H9 (cell line): ENCODE measurements around the gene C12orf56. TPM values are rescaled to one million over a fixed set of nuclear protein-coding genes. Genes with fewer than 3 reads are reported as not detected.

Experiments used
- DNase-seq: peaks from one replicate; pipeline ENCODE4 v3.0.0-alpha.2; 2017
- H2AFZ ChIP-seq: one replicate; pipeline ENCODE4 v1.6.1; 2013; ENCODE audit warnings: mild to moderate bottlenecking, low read length, control low read depth, moderate library complexity
- H2AK5ac ChIP-seq: 2 replicates; pipeline ENCODE4 v1.6.1; 2013; ENCODE audit warnings: low read length, control low read depth, mixed read lengths; ENCODE audit not compliant: insufficient read length
- H2BK120ac ChIP-seq: one replicate; pipeline ENCODE4 v1.6.1; 2013; ENCODE audit warnings: low read depth, mild to moderate bottlenecking, low read length, control low read depth, inconsistent platforms; ENCODE audit not compliant: poor library complexity, severe bottlenecking
- H2BK12ac ChIP-seq: 2 replicates; pipeline ENCODE4 v1.6.1; 2013; ENCODE audit warnings: low read length, control low read depth, mixed read lengths, low read depth; ENCODE audit not compliant: insufficient read length
- H2BK15ac ChIP-seq: 2 replicates; pipeline ENCODE4 v1.6.1; 2013; ENCODE audit warnings: low read depth, low read length, control low read depth
- H2BK20ac ChIP-seq: one replicate; pipeline ENCODE4 v1.6.1; 2013; ENCODE audit warnings: low read depth, mild to moderate bottlenecking, low read length, control low read depth, inconsistent platforms; ENCODE audit not compliant: poor library complexity, severe bottlenecking
- H2BK5ac ChIP-seq: 2 replicates; pipeline ENCODE4 v1.6.1; 2013; ENCODE audit warnings: low read length, control low read depth, mixed read lengths; ENCODE audit not compliant: insufficient read length
- H3K14ac ChIP-seq: 2 replicates; pipeline ENCODE4 v1.6.1; 2013; ENCODE audit warnings: low read length, control low read depth; ENCODE audit not compliant: insufficient read depth
- H3K18ac ChIP-seq: 2 replicates; pipeline ENCODE4 v1.6.1; 2013; ENCODE audit warnings: low read depth, mild to moderate bottlenecking, mixed read lengths, low read length, control low read depth; ENCODE audit not compliant: insufficient read length
- H3K23ac ChIP-seq: 2 replicates; pipeline ENCODE4 v1.6.1; 2013; ENCODE audit warnings: low read length, control low read depth, mixed read lengths, low read depth; ENCODE audit not compliant: insufficient read length
- H3K23me2 ChIP-seq: 2 replicates; pipeline ENCODE4 v1.6.1; 2013; ENCODE audit warnings: low read depth, mild to moderate bottlenecking, mixed read lengths, low read length, control low read depth; ENCODE audit not compliant: insufficient read length, poor library complexity, severe bottlenecking
- H3K27ac ChIP-seq: 2 replicates; pipeline ENCODE4 v1.5.1; 2013; ENCODE audit warnings: low read length, control low read depth, mixed read lengths, low read depth; ENCODE audit not compliant: insufficient read length
- H3K27me3 ChIP-seq: 2 replicates; pipeline ENCODE4 v1.6.1; 2013; ENCODE audit warnings: low read length, control low read depth, inconsistent platforms; ENCODE audit not compliant: insufficient read depth
- H3K4ac ChIP-seq: 2 replicates; pipeline ENCODE4 v1.6.1; 2013; ENCODE audit warnings: low read depth, mild to moderate bottlenecking, control low read depth, inconsistent platforms, low read length, moderate library complexity
- H3K4me1 ChIP-seq: 2 replicates; pipeline ENCODE4 v1.6.1; 2013; ENCODE audit warnings: low read length, control low read depth, inconsistent platforms; ENCODE audit not compliant: insufficient read depth
- H3K4me2 ChIP-seq: 2 replicates; pipeline ENCODE4 v1.6.1; 2013; ENCODE audit warnings: low read length, control low read depth, mixed read lengths; ENCODE audit not compliant: insufficient read length, insufficient read depth
- H3K56ac ChIP-seq: 2 replicates; pipeline ENCODE4 v1.6.1; 2013; ENCODE audit warnings: low read depth, mild to moderate bottlenecking, mixed read lengths, low read length, control low read depth; ENCODE audit not compliant: insufficient read length
- H3K79me1 ChIP-seq: 2 replicates; pipeline ENCODE4 v1.6.1; 2013; ENCODE audit warnings: low read depth, mild to moderate bottlenecking, moderate library complexity, low read length, control low read depth, inconsistent platforms; ENCODE audit not compliant: insufficient read depth, poor library complexity, severe bottlenecking
- H3K79me2 ChIP-seq: 2 replicates; pipeline ENCODE4 v1.6.1; 2013; ENCODE audit warnings: low read length, control low read depth, inconsistent platforms; ENCODE audit not compliant: insufficient read depth
- H3K9ac ChIP-seq: 2 replicates; pipeline ENCODE4 v1.6.1; 2013; ENCODE audit warnings: low read length, control low read depth, mixed read lengths; ENCODE audit not compliant: insufficient read length; ENCODE audit errors: extremely low read depth
- H3K9me3 ChIP-seq: one replicate; pipeline ENCODE4 v1.6.1; 2013; ENCODE audit warnings: low read depth, low read length, inconsistent platforms; ENCODE audit not compliant: control insufficient read depth
- H3T11ph ChIP-seq: one replicate; pipeline ENCODE4 v1.6.1; 2013; ENCODE audit warnings: mild to moderate bottlenecking, low read length, control low read depth, inconsistent platforms
- H4K20me1 ChIP-seq: one replicate; pipeline ENCODE4 v1.6.1; 2013; ENCODE audit not compliant: control insufficient read depth, insufficient read length, insufficient read depth
- H4K5ac ChIP-seq: 2 replicates; pipeline ENCODE4 v1.6.1; 2013; ENCODE audit warnings: low read depth, mild to moderate bottlenecking, mixed read lengths, low read length, control low read depth; ENCODE audit not compliant: insufficient read length
- H4K8ac ChIP-seq: replicated peaks from 2 replicates; pipeline ENCODE4 v1.6.1; 2013; ENCODE audit warnings: low read length, control low read depth, mixed read lengths, low read depth; ENCODE audit not compliant: insufficient read length
- H4K91ac ChIP-seq: 2 replicates; pipeline ENCODE4 v1.6.1; 2013; ENCODE audit warnings: low read depth, mild to moderate bottlenecking, moderate library complexity, mixed read lengths, low read length, control low read depth; ENCODE audit not compliant: insufficient read length
- H3K27ac Mint-ChIP-seq, 3 experiments: 2 replicates in 2 of 3; 3 replicates in 1 of 3; pipeline ENCODE4 v1.8.0; 2020 to 2021; ENCODE audit warnings: mixed read lengths in 3 of 3, mild to moderate bottlenecking in 1 of 3, moderate library complexity in 1 of 3
- H3K27me3 Mint-ChIP-seq: 2 replicates; pipeline ENCODE4 v1.8.0; 2021; ENCODE audit warnings: low read depth, mild to moderate bottlenecking, moderate library complexity, mixed read lengths
- H3K36me3 Mint-ChIP-seq, 3 experiments: 2 replicates in 2 of 3; 3 replicates in 1 of 3; pipeline ENCODE4 v1.8.0; 2020 to 2021; ENCODE audit warnings: low read depth in 3 of 3, mixed read lengths in 3 of 3; ENCODE audit not compliant: insufficient read depth in 1 of 3
- H3K4me1 Mint-ChIP-seq, 2 experiments: 2 replicates each; pipeline ENCODE4 v1.8.0; 2020; ENCODE audit warnings: mixed read lengths in 2 of 2
- H3K4me3 Mint-ChIP-seq, 2 experiments: 2 replicates in 1 of 2; 3 replicates in 1 of 2; pipeline ENCODE4 v1.8.0; 2020 to 2021; ENCODE audit warnings: mild to moderate bottlenecking in 2 of 2, mixed read lengths in 2 of 2, moderate library complexity in 1 of 2
- H3K9me3 Mint-ChIP-seq, 2 experiments: 2 replicates in 1 of 2; 3 replicates in 1 of 2; pipeline ENCODE4 v1.8.0; 2020; ENCODE audit warnings: mild to moderate bottlenecking in 2 of 2, mixed read lengths in 2 of 2, moderate library complexity in 1 of 2
- CTCF ChIP-seq: fragments of 200-600 bp; sonication (generic); conservative IDR thresholded peaks from 3 replicates; pipeline ENCODE4 v1.8.0; 2021; ENCODE audit warnings: antibody characterized with exemption, mild to moderate bottlenecking
- WGBS: extraction: QIAGEN DNeasy Blood & Tissue Kit; methylation state at CpG from one replicate; pipeline ENCODE4 v1.1.7; 2013; ENCODE audit warnings: missing lambda C conversion rate, low lambda C conversion rate, mixed read lengths; ENCODE audit not compliant: insufficient read length; ENCODE audit errors: extremely low coverage; 5-methylcytosine and 5-hydroxymethylcytosine counted together
- total RNA-seq: library from RNA; stranded (reverse); gene quantifications from 2 replicates; pipeline ENCODE4 v1.2.1, GENCODE V29; 2021

The C12orf56 gene
- total RNA-seq, 1 experiment from 2014 or later, result 2.2 TPM

- no peak for TF ChIP-seq CTCF
- H2BK15ac ChIP-seq, result no peak overlapping the region
- Mint-ChIP-seq H3K4me3 (no peak overlapping the region), H3K27ac (no peak overlapping the region), H3K27me3 (no peaks in the 10 kb centered on the region), H3K9me3 (no peaks in the 10 kb centered on the region; a peak in 1 of 5 replicates), H3K4me1 (no peaks in the 10 kb centered on the region), H3K36me3 (peaks cover 0 to 2% (median 0%) of the 10 kb centered on the region in 3 experiments; a peak in 1 of 7 replicates)
- no peaks in the 10 kb centered on the region for H3K27me3 ChIP-seq
- H3K27ac ChIP-seq, result no peak overlapping the region
- H3K79me1 ChIP-seq, result no peaks in the 10 kb centered on the region
- no peak overlapping the region for H2BK5ac ChIP-seq
- H3K14ac ChIP-seq, result no peak overlapping the region
- no peak overlapping the region for H4K91ac ChIP-seq
- H3K56ac ChIP-seq, result no peak overlapping the region
- H3K4me2 ChIP-seq, result no peak overlapping the region
- WGBS, result no CpG with 5 or more reads among the region's 5 CpGs
- H2BK12ac ChIP-seq, result no peak overlapping the region
- no peaks in the 10 kb centered on the region for H3K9me3 ChIP-seq
- no peaks in the 10 kb centered on the region for H3K4me1 ChIP-seq
- H3K18ac ChIP-seq, result no peak overlapping the region
- no peak overlapping the region for H2BK20ac ChIP-seq
- H4K5ac ChIP-seq, result no peak overlapping the region
- H2AFZ ChIP-seq, result no peak overlapping the region
- H2BK120ac ChIP-seq, result no peak overlapping the region
- H3K9ac ChIP-seq, result no peak overlapping the region
- no peaks in the 10 kb centered on the region for H4K20me1 ChIP-seq
- no peaks in the 10 kb centered on the region for H3K23me2 ChIP-seq
- H4K8ac ChIP-seq, result no peak overlapping the region
- H3K79me2 ChIP-seq, result no peaks in the 10 kb centered on the region
- H2AK5ac ChIP-seq, result no peak overlapping the region
- no peak overlapping the region for H3K23ac ChIP-seq
- no peak overlapping the region for H3K4ac ChIP-seq
- DNase-seq, result no peak
- H3T11ph ChIP-seq, result no peak overlapping the region
These were observed 128.7 kb downstream of the C12orf56 start for GRCh38 chr12:64261813-64262212.
